Measurements from ENCODE around the gene SDF4.

Gene SDF4

GRCh38 chr1:1213345-1214265 is 18.2 kb downstream of the SDF4 start, which contains the start of gene TNFRSF4:
Gene TNFRSF4 (minus strand): TSS chr1:1214153. CDS start chr1:1214127, 26 bp downstream.
- DNase-seq (ENCODE audit: low read depth in 2 of 2, low spot score in 1 of 2) = no peak

- peak in 1 of 2 donors; percentile 32 for DNase-seq (ENCODE audit: low read depth in 2 of 2, low spot score in 1 of 2)
Measured at GRCh38 chr1:1212780-1213344, 18.9 kb downstream of the SDF4 start.

DNA sequence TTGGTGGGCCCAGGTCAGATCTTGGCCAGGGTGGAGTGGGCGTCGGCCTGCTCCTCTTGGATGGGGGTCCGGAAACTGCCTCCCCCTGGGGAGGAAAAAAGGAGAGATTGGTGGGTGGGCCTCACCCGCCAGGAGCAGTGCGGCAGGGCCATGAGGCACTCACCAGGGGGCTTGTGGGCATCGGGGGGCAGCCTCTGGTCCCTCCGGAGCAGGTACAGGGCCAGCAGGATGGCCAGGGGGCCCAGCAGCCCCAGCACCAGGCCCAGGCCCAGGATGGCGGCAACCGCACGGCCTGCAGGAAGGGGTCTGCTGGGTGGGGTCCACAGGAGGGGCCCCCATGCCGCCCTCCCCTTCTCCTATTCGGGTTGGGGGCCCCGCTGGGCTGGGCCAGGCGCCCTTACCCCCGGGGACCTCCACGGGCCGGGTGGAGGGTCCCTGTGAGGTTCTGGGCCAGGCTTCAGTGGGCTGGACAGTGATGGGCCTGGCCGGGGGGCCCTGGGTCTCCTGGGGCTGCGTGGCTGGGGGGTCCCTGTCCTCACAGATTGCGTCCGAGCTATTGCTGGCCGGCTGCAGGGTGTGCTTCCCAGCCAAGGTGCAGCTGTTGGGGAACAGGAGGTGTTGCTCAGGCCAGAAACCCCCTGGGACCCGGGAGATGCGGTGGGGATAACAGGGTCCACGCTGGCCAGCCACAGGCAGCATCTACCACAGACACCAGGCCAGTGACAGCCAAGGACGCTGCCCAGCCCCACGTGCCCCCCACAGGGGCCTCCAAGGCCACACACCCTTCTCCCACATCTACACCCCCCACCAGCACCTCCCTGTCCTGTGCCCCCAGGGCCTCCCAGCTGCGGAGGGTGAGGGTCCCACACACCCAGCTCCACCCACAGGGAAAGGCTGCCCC is 20.0 kb downstream of the SDF4 start:
- no peak for DNase-seq (ENCODE audit: low read depth in 2 of 2, low spot score in 1 of 2)

DNA sequence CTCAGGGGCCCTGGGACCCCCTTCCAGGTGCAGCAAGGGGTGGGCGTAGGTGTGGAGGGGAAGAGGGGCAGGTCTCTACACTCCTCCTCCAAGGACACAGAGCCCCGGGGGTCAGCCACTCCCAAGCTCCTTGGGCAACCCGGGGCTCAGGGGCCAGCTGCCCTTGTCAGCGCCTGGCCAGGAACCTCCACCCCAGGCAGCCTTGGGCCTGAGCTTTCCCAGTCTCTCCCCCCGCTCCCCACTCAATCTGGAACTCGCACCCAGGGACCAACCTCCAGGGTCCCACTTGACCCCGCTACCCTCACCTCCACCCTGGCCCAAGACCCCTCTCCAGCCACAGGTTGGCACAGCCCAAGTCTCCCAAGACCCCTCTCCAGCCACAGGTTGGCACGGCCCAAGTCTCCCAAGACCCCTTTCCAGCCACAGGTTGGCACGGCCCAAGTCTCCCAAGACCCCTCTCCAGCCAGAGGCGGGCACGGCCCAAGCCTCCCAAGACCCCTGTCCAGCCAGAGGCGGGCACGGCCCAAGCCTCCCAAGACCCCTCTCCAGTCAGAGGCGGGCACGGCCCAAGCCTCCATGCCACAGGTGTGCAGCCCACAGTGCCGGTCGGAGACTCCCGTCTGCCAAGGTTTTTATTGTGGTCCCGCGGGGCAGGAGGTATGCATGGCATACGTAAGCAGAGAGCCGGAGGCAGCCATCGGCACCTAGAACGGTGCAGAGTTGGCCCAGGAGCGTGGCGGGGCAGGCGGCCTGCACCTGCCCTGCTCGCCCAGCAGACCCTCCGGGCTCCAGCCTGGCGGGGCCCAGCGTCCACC is 20.9 kb downstream of the SDF4 start:
- DNase-seq (ENCODE audit: low read depth in 2 of 2, low spot score in 1 of 2) = no peak

GRCh38 chr1:1208713-1209433 is 22.9 kb downstream of the SDF4 start:
- no peak for DNase-seq (ENCODE audit: low read depth in 2 of 2, low spot score in 1 of 2)

- no peak for DNase-seq (ENCODE audit: low read depth in 2 of 2, low spot score in 1 of 2)
Measured at GRCh38 chr1:1207571-1207892, 24.3 kb downstream of the SDF4 start.

DNA sequence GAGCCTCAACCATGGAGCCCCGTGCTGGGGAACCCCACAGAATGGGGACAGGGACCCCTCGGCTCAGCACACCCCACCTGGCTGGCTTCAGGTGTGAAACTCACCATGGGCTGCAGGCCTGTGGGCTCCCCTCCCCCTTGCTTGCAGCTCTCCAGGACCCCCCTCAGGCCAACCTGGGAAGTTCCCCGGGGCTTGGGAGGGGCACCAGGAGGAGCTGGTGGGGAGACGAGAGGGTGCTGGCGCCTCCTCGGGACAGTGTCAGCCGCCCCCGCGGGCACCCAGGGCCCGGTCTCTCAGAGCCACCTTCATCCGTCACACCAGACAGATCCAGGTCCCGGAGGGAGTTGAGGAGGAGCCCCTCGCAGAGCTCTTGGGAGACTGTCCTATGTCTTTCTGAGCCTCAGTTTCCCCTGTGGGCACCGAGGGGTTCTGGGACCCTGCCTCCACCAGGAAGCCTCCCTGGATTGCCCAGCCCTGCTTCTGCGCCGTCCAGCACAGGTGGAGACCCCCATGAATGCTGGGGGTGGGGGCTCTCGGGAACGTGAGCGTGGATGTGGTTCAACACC is 24.8 kb downstream of the SDF4 start:
- no peak for DNase-seq (ENCODE audit: low read depth in 2 of 2, low spot score in 1 of 2)

GRCh38 chr1:1206376-1206965 is 25.3 kb downstream of the SDF4 start, which contains the start of gene TNFRSF18:
Gene TNFRSF18 (minus strand): TSS chr1:1206592. CDS start chr1:1206571, 21 bp downstream.
- DNase-seq (ENCODE audit: low read depth in 2 of 2, low spot score in 1 of 2) = no peak

- DNase-seq (ENCODE audit: low read depth in 2 of 2, low spot score in 1 of 2) = no peak
Measured at GRCh38 chr1:1205769-1206375, 25.9 kb downstream of the SDF4 start.

DNA sequence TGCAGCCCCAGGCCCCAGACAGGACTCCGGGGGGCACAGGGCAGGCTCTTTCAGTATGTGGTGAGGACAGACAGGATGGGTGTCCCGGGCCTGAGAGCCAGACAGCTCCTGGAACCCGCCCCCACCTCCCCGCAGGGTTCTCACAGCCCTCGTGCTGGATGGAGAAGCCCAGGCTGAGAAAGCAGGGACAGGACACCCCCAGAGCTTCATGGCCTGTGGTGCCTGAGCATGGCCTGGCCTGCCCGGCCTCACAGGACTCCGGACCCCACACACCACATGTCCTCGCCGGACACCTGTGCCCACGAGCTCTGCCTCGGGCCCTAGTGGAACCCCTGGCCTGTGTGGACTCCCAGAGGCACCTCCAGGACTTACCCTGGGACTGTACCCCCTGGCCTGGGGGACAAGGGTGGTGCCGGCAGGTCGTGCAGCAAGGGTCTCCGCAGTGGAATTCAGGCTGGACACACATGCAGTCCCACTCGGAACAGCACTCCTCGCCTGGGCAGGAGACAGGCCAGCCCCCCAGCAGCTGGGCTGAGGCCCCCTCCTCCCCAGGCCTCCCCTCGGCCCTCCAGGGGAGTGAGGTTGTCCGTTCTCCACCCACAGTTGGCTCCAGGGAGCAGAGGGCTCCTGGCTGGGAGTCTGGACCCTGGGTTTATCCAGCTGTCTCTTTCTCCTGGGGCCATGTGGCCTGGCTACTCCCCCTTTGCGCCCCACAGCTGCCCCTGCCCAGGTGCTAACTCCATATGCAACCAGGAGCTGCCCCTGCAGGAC is 26.6 kb downstream of the SDF4 start:
- no peak for DNase-seq (ENCODE audit: low read depth in 2 of 2, low spot score in 1 of 2)

GRCh38 chr1:1204425-1204920 is 27.3 kb downstream of the SDF4 start:
- DNase-seq (ENCODE audit: low read depth in 2 of 2, low spot score in 1 of 2) = no peak

- DNase-seq (ENCODE audit: low read depth in 2 of 2, low spot score in 1 of 2) = no peak
Measured at GRCh38 chr1:1203561-1204424, 28.0 kb downstream of the SDF4 start.

- DNase-seq (ENCODE audit: low read depth in 2 of 2, low spot score in 1 of 2) = no peak
Measured at GRCh38 chr1:1202831-1203560, 28.8 kb downstream of the SDF4 start.

- peak; percentile 59 to 82 for DNase-seq (ENCODE audit: low read depth in 2 of 2, low spot score in 1 of 2)
Measured at GRCh38 chr1:1200876-1201810, 30.7 kb downstream of the SDF4 start.
